SK-N-SH (cell line): ENCODE data around the gene RBP3.

Experiments used
- EP300 ChIP-seq, 2 experiments: IDR thresholded peaks; 2 replicates each; pipeline versions ENCODE4 v1.4.0 to v1.6.1; 2012; ENCODE audit warnings: borderline replicate concordance in 1 of 2, low read depth in 1 of 2, low read length in 1 of 2
- MXI1 ChIP-seq: IDR thresholded peaks from 2 replicates; pipeline ENCODE4 v1.6.1; 2012; ENCODE audit warnings: mild to moderate bottlenecking, low read depth, low read length, improper control_type of control experiment
- TF ChIP-seq, protein P1 (sequence below): fragments of 200-600 bp; sonication (generic); IDR thresholded peaks from 2 replicates; pipeline ENCODE4 v1.6.1; 2017; ENCODE audit warnings: antibody characterized with exemption, mild to moderate bottlenecking, moderate library complexity
- TF ChIP-seq, protein P2 (sequence below): IDR thresholded peaks from 2 replicates; pipeline ENCODE4 v1.6.1; 2012; ENCODE audit warnings: mild to moderate bottlenecking, low read depth, low read length, moderate library complexity

DNA sequence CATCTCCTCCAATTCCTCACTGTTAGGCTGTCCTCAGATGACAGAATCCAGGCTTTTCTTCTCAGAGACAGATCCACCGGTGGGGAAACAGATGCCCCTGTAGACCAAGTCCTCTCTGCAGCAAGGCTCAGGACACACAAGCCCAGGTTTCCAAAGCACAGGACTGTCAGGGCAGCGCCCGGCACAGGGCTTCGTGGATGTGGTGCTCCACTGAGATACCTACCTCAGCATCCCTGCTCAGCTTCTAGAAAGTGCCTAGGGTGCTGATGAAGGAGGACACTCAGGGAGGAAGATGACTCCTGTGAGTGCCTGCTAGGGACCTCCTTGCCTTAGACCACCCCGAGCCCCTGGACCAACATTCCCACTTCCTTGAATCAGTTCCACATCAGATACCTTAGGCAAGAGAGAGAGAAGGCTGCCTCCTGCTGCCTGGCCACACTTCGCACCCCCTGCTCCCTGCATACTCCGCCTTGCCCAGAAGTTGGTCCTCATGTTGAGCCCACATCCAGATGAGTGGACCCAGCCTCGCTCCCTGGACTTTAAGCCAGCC lies 8.9 kb upstream of the RBP3 start:
- TF ChIP-seq, protein P1, sequence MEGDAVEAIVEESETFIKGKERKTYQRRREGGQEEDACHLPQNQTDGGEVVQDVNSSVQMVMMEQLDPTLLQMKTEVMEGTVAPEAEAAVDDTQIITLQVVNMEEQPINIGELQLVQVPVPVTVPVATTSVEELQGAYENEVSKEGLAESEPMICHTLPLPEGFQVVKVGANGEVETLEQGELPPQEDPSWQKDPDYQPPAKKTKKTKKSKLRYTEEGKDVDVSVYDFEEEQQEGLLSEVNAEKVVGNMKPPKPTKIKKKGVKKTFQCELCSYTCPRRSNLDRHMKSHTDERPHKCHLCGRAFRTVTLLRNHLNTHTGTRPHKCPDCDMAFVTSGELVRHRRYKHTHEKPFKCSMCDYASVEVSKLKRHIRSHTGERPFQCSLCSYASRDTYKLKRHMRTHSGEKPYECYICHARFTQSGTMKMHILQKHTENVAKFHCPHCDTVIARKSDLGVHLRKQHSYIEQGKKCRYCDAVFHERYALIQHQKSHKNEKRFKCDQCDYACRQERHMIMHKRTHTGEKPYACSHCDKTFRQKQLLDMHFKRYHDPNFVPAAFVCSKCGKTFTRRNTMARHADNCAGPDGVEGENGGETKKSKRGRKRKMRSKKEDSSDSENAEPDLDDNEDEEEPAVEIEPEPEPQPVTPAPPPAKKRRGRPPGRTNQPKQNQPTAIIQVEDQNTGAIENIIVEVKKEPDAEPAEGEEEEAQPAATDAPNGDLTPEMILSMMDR, result no peak
- TF ChIP-seq MXI1 (no peak), EP300 (IDR thresholded peaks at IDR 0.05; ENCODE audit: borderline replicate concordance in 1 of 2, low read depth in 1 of 2, low read length in 1 of 2) (no peak)
- TF ChIP-seq, protein P2, sequence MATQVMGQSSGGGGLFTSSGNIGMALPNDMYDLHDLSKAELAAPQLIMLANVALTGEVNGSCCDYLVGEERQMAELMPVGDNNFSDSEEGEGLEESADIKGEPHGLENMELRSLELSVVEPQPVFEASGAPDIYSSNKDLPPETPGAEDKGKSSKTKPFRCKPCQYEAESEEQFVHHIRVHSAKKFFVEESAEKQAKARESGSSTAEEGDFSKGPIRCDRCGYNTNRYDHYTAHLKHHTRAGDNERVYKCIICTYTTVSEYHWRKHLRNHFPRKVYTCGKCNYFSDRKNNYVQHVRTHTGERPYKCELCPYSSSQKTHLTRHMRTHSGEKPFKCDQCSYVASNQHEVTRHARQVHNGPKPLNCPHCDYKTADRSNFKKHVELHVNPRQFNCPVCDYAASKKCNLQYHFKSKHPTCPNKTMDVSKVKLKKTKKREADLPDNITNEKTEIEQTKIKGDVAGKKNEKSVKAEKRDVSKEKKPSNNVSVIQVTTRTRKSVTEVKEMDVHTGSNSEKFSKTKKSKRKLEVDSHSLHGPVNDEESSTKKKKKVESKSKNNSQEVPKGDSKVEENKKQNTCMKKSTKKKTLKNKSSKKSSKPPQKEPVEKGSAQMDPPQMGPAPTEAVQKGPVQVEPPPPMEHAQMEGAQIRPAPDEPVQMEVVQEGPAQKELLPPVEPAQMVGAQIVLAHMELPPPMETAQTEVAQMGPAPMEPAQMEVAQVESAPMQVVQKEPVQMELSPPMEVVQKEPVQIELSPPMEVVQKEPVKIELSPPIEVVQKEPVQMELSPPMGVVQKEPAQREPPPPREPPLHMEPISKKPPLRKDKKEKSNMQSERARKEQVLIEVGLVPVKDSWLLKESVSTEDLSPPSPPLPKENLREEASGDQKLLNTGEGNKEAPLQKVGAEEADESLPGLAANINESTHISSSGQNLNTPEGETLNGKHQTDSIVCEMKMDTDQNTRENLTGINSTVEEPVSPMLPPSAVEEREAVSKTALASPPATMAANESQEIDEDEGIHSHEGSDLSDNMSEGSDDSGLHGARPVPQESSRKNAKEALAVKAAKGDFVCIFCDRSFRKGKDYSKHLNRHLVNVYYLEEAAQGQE, result no peak
